GM23338 (cell line): Measurements from ENCODE around the gene RBKS.

Experiments
- CREB1 ChIP-seq: fragments of 250-450 bp; sonication (Bioruptor Pico); IDR thresholded peaks from 2 replicates; pipeline ENCODE4 v1.5.0; 2020; ENCODE audit warnings: low read depth, mild to moderate bottlenecking, moderate library complexity
- CTCF ChIP-seq, 2 experiments: fragments of 200-600 bp in 1 of 2; sonication (generic) in 1 of 2; conservative IDR thresholded peaks; 2 replicates each; pipeline versions ENCODE4 v1.5.1 to v1.6.1; 2016 to 2017; ENCODE audit warnings: antibody characterized with exemption in 2 of 2, low read depth in 2 of 2, mild to moderate bottlenecking in 2 of 2, moderate library complexity in 1 of 2
- ETS1 ChIP-seq: IDR thresholded peaks from 2 replicates; pipeline ENCODE4 v1.6.1; 2016; ENCODE audit warnings: antibody characterized with exemption
- EZH2 ChIP-seq: fragments of 200-600 bp; sonication (generic); IDR thresholded peaks from one replicate; pipeline ENCODE4 v1.8.0; 2017; ENCODE audit warnings: antibody characterized with exemption, mild to moderate bottlenecking, low read depth; ENCODE audit not compliant: unreplicated experiment
- EZH2phosphoT487 ChIP-seq: fragments of 200-600 bp; sonication (generic); IDR thresholded peaks from one replicate; pipeline ENCODE4 v1.8.1; 2018; ENCODE audit warnings: antibody characterized with exemption; ENCODE audit not compliant: unreplicated experiment
- NANOG ChIP-seq: IDR thresholded peaks from 2 replicates; pipeline ENCODE4 v1.6.1; 2016; ENCODE audit warnings: antibody characterized with exemption, borderline replicate concordance
- POLR2AphosphoS5 ChIP-seq: IDR thresholded peaks from 2 replicates; pipeline ENCODE4 v1.6.1; 2016; ENCODE audit warnings: antibody characterized with exemption, low read depth
- REST ChIP-seq: IDR thresholded peaks from one replicate; pipeline ENCODE4 v1.6.1; 2018; ENCODE audit warnings: antibody characterized with exemption; ENCODE audit not compliant: unreplicated experiment
- STAT1 ChIP-seq: IDR thresholded peaks from one replicate; pipeline ENCODE4 v1.6.1; 2016; ENCODE audit warnings: antibody characterized with exemption; ENCODE audit not compliant: unreplicated experiment
- ZNF114 ChIP-seq: fragments of 250-450 bp; sonication (Bioruptor Pico); IDR thresholded peaks from 2 replicates; pipeline ENCODE4 v1.5.0; 2020; ENCODE audit warnings: mild to moderate bottlenecking, moderate library complexity
- ZNF462 ChIP-seq: fragments of 250-450 bp; sonication (Bioruptor Pico); IDR thresholded peaks from 2 replicates; pipeline ENCODE4 v1.5.0; 2020; ENCODE audit warnings: mild to moderate bottlenecking, moderate library complexity

GRCh38 chr2:27935026-27935425 is 44.8 kb upstream of the RBKS start:
- no peak for TF ChIP-seq REST
- no peak for TF ChIP-seq CTCF (conservative IDR thresholded peaks at IDR 0.05; ENCODE audit: low read depth in 2 of 2)
- TF ChIP-seq ZNF114 (CRISPR knock-in tag): no peak
- TF ChIP-seq CREB1 (CRISPR knock-in tag): no peak
- TF ChIP-seq EZH2: no peak
- no peak for TF ChIP-seq POLR2AphosphoS5
- TF ChIP-seq ETS1: no peak
- no peak for TF ChIP-seq EZH2phosphoT487
- TF ChIP-seq NANOG: no peak
- TF ChIP-seq STAT1: no peak
- no peak for TF ChIP-seq ZNF462 (CRISPR knock-in tag)
